Gastrocnemius medialis (tissue), 4 donors: ENCODE data around the gene IL17C. TPM values are rescaled to one million over a fixed set of nuclear protein-coding genes. Genes with fewer than 3 reads are reported as not detected.

Source experiments
- ATAC-seq, 2 donors: fragments of 150-250 bp; one replicate each; pipeline ENCODE4 v1.9.1; 2016
- DNase-seq, 2 donors: peaks; one replicate each; pipeline ENCODE4 v3.0.0-alpha.2; 2019
- H3K27ac ChIP-seq, 4 donors: fragments of 200-600 bp; sonication (generic); 1 replicate in 1 of 4; 2 replicates in 3 of 4; pipeline ENCODE4 v1.5.1; 2016 to 2018; ENCODE audit warnings: mild to moderate bottlenecking in 2 of 4, moderate library complexity in 1 of 4
- H3K27me3 ChIP-seq, 3 donors: fragments of 200-600 bp; sonication (generic) in 2 of 3; 1 replicate in 1 of 3; 2 replicates in 2 of 3; pipeline versions ENCODE4 v1.5.1 to v1.6.0; 2016 to 2019; ENCODE audit warnings: mild to moderate bottlenecking in 1 of 3, moderate library complexity in 1 of 3
- H3K36me3 ChIP-seq, 2 donors: fragments of 200-600 bp; sonication (generic) in 1 of 2; one replicate each; pipeline ENCODE4 v1.5.1; 2017 to 2018
- H3K4me1 ChIP-seq, 2 donors: fragments of 200-600 bp; sonication (generic) in 1 of 2; one replicate each; pipeline ENCODE4 v1.5.1; 2016 to 2017; ENCODE audit warnings: mild to moderate bottlenecking in 2 of 2
- H3K4me3 ChIP-seq, 4 donors: fragments of 200-600 bp; sonication (generic) in 3 of 4; 1 replicate in 1 of 4; 2 replicates in 3 of 4; pipeline ENCODE4 v1.5.1; 2016 to 2019; ENCODE audit warnings: mild to moderate bottlenecking in 2 of 4
- H3K9me3 ChIP-seq, 3 donors: fragments of 200-600 bp; sonication (generic) in 2 of 3; 1 replicate in 1 of 3; 2 replicates in 2 of 3; pipeline ENCODE4 v1.5.1; 2016 to 2019
- POLR2A ChIP-seq, 2 donors: fragments of 450-650 bp; IDR thresholded peaks; one replicate each; pipeline ENCODE4 v1.6.1; 2017; ENCODE audit warnings: antibody characterized with exemption in 2 of 2, mild to moderate bottlenecking in 2 of 2, moderate library complexity in 2 of 2
- in situ Hi-C, 4 donors: fragments of 200-750 bp; cut with MboI; loops; one replicate each; pipeline versions ENCODE4 v1.15.0 to v1.8.0; 2017; ENCODE audit warnings: low sequenced_read_pairs in 4 of 4
- intact Hi-C: fragments of 100-400 bp; cut with DNase I; formaldehyde crosslinking; loops from one replicate; pipeline ENCODE4 v1.15.1; 2023; ENCODE audit warnings: low total_unique reads
- total RNA-seq, 4 donors: library from RNA; depleted of rRNA; stranded (reverse); fragments of >200 nt; gene quantifications; one replicate each; pipeline versions ENCODE4 v1.1.0 to v1.2.3, GENCODE V29; 2016
- TF ChIP-seq, protein P1 (sequence below), 5 experiments: fragments of 450-650 bp in 3 of 5; fragments of 200-600 bp in 2 of 5; sonication (generic) in 2 of 5; IDR thresholded peaks in 4 of 5; conservative IDR thresholded peaks in 1 of 5; 1 replicate in 4 of 5; 2 replicates in 1 of 5; pipeline ENCODE4 v1.5.1; 2016 to 2019; ENCODE audit warnings: antibody characterized with exemption in 5 of 5, mild to moderate bottlenecking in 3 of 5, moderate library complexity in 3 of 5

The IL17C gene
- total RNA-seq, 4 donors from 2014 or later, result not detected

DNA sequence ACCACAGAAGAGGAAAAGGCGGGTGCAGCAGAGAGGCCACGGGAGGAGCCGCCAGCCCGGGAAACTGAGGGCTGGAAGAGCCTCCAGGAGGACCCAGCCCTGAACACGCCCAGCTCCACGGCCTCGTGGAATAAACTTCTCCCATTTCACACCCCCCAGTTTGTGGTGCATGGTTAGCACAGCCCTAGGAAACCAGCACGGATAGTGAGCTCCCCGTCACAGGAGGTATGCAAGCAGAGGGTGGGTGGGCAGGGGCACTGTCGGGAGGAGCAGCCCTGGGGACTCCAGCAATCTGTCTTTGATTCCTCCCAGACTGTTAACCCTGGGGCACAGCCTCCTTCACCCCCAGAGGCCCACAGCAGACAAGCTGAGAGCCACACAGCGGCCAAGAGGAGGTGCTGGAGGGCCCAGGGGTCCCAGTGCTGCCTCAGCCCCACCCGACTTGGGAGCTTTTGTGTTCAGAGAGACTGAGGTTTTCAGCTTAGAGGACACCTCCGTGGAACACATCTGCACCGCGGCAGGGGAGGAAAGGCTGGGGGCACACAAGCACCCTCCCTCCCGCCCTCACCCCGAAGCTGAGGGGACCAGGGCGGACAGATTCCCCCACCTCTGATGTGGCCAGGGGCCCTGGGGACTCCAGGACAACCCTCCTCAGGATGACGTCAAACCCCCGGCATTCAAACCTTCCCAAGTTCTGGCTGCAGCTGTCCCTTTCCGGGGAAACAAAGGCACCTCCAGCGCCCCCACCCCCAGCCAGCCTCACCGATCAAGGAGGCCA lies 1.7 kb upstream of the IL17C start:
- no peak for ATAC-seq
- Histone ChIP-seq H3K4me1 (no peaks in the 10 kb centered on the region), H3K9me3 (no peaks in the 10 kb centered on the region), H3K36me3 (peaks cover 0 to 10% of the 10 kb centered on the region in 2 donors), H3K27ac (no peak overlapping the region), H3K27me3 (peaks cover 30 to 40% (median 37%) of the 10 kb centered on the region in 3 donors), H3K4me3 (no peak overlapping the region)
- intact Hi-C loops (no loop called here), in situ Hi-C loops (no loop called here)
- no peak for DNase-seq
- no peak for TF ChIP-seq POLR2A (IDR thresholded peaks at IDR 0.05)
- TF ChIP-seq, protein P1, sequence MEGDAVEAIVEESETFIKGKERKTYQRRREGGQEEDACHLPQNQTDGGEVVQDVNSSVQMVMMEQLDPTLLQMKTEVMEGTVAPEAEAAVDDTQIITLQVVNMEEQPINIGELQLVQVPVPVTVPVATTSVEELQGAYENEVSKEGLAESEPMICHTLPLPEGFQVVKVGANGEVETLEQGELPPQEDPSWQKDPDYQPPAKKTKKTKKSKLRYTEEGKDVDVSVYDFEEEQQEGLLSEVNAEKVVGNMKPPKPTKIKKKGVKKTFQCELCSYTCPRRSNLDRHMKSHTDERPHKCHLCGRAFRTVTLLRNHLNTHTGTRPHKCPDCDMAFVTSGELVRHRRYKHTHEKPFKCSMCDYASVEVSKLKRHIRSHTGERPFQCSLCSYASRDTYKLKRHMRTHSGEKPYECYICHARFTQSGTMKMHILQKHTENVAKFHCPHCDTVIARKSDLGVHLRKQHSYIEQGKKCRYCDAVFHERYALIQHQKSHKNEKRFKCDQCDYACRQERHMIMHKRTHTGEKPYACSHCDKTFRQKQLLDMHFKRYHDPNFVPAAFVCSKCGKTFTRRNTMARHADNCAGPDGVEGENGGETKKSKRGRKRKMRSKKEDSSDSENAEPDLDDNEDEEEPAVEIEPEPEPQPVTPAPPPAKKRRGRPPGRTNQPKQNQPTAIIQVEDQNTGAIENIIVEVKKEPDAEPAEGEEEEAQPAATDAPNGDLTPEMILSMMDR (IDR thresholded peaks at IDR 0.05 in 4 of 5, conservative IDR thresholded peaks at IDR 0.05 in 1 of 5), result no peak

DNA sequence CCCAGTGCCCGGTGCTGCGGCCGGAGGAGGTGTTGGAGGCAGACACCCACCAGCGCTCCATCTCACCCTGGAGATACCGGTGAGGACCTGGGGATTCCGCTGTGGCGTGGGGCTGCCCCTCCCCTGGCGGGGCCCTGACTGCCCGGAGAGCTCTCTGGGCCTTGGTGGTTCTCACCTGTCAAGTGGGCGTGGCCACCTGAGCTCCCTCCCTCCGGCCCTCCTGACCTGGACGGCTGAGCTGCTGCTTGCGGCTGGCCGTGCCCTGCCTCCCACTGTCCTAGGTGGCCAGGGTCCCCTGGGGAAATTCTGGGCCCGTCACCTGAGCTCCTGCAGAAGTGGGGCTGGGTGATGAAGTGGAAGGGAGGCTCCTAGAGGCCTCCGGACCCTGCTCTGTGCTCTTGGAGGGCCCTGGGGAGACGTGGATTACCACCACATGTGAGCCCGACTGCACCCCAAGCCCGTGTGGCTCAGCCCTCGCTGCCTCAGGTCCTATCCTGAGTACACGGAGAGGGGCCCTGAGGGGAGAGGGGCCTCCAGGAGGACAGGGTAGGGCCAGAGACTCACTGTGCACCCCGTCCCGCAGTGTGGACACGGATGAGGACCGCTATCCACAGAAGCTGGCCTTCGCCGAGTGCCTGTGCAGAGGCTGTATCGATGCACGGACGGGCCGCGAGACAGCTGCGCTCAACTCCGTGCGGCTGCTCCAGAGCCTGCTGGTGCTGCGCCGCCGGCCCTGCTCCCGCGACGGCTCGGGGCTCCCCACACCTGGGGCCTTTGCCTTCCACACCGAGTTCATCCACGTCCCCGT lies 1.1 kb downstream of the IL17C start:
- no peak for DNase-seq
- intact Hi-C loops, result no loop called here
- ATAC-seq, result no peak
- Histone ChIP-seq H3K27ac (no peak overlapping the region), H3K36me3 (no peaks in the 10 kb centered on the region), H3K4me3 (no peak overlapping the region), H3K9me3 (no peaks in the 10 kb centered on the region), H3K27me3 (peaks cover 30 to 40% (median 37%) of the 10 kb centered on the region in 3 donors), H3K4me1 (no peaks in the 10 kb centered on the region)
- in situ Hi-C loops, result no loop called here
- no peak for TF ChIP-seq POLR2A (IDR thresholded peaks at IDR 0.05)
- TF ChIP-seq, protein P1 (IDR thresholded peaks at IDR 0.05 in 4 of 5, conservative IDR thresholded peaks at IDR 0.05 in 1 of 5), result no peak

DNA sequence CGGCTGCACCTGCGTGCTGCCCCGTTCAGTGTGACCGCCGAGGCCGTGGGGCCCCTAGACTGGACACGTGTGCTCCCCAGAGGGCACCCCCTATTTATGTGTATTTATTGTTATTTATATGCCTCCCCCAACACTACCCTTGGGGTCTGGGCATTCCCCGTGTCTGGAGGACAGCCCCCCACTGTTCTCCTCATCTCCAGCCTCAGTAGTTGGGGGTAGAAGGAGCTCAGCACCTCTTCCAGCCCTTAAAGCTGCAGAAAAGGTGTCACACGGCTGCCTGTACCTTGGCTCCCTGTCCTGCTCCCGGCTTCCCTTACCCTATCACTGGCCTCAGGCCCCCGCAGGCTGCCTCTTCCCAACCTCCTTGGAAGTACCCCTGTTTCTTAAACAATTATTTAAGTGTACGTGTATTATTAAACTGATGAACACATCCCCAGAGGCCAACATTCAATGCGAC lies 1.7 kb downstream of the IL17C start:
- Histone ChIP-seq H3K4me3 (no peak overlapping the region), H3K9me3 (no peaks in the 10 kb centered on the region), H3K27ac (no peak overlapping the region), H3K4me1 (no peaks in the 10 kb centered on the region), H3K36me3 (no peaks in the 10 kb centered on the region), H3K27me3 (peaks cover 30 to 40% (median 37%) of the 10 kb centered on the region in 3 donors)
- in situ Hi-C loops, result no loop called here
- DNase-seq (no peak), ATAC-seq (no peak)
- TF ChIP-seq, protein P1 (IDR thresholded peaks at IDR 0.05 in 4 of 5, conservative IDR thresholded peaks at IDR 0.05 in 1 of 5), result no peak
- no peak for TF ChIP-seq POLR2A (IDR thresholded peaks at IDR 0.05)
- intact Hi-C loops, result no loop called here

DNA sequence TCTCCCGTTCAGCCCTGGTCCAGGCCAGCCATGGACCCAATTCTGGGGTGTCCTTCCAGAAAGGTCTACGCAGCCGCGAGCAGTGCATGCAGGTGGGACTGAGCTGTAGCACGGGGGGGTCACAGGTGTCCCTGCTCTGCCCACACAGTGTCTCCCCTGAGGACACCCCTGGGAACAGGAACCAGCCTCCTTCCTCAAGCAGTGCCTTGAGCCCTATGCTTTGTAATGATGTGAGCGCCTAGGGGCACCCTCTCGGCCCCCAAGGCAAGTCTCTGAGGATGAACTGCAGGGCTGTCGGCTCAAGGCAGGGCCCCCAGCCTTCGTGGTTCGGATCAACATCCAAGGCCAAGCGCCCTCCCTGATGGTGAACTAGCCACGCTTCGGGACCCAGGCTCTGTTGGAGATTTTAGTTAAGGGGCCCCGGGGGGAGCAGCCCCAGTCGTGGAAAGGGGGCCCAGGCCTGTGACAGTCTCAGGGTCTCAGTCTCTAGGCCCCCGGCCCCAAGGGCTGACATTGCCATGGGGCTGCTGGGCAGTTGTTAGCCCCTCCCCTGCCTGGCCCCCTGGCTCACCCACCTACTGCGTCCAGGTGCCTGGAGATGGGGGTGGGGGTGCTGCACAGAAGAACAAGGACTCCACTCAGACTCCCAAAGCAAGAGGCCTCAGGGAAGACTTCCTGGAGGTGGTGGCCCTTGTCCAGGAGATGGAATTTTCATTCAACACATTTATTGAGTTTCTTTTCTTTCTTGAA lies 2.3 kb downstream of the IL17C start:
- Histone ChIP-seq H3K4me1 (no peaks in the 10 kb centered on the region), H3K27me3 (peaks cover 30 to 40% (median 37%) of the 10 kb centered on the region in 3 donors), H3K36me3 (no peaks in the 10 kb centered on the region), H3K9me3 (no peaks in the 10 kb centered on the region), H3K4me3 (no peak overlapping the region), H3K27ac (no peak overlapping the region)
- DNase-seq, result no peak
- in situ Hi-C loops, result no loop called here
- intact Hi-C loops, result no loop called here
- ATAC-seq, result no peak
- TF ChIP-seq, protein P1 (IDR thresholded peaks at IDR 0.05 in 4 of 5, conservative IDR thresholded peaks at IDR 0.05 in 1 of 5), result no peak
- TF ChIP-seq POLR2A (IDR thresholded peaks at IDR 0.05), result no peak
